Measurements from ENCODE around the gene CEACAM6.

The CEACAM6 gene

GRCh38 chr19:41799444-41800000, 44.2 kb downstream of the CEACAM6 start:
- no peak for DNase-seq (ENCODE audit: low read depth)

DNA sequence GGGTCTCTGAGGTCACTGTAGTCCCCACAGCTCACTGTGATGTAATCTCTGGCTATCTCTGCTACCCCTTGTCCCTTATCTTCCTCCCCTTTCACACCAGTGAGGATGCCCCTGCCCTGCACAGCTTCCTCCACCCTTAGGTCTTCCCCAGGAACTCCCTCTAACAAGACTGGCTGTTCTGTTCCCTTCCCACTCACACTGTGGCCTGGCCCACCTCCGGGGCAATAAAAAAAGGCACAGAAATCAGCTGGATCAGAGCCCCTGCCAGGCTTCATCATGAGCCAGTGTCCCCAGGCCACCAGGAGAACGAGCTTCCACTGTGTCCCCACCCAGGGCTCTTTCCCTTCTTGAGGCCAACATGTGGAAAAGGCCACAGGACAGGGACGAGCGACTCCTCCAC, 45.7 kb downstream of the CEACAM6 start:
- DNase-seq (ENCODE audit: low read depth): no peak

DNA sequence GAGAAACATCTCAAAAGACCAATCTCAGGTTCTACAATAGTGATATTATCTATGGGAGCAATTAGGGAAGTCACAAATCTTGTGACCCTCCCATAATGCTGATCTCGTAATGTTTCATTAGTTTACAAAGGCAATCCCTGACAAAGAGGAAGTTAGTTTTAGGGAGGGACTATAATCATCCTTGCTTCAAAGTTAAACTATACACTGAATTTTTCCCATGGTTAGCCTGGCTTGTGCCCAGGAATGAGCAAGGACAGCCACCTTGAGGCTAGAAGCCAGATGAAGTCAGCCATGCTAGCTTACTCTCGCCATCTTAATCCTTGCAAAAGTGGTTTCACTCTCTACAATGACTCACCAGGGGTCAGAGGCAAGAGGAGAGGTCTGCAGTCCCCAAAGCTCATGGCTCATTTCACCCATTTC, 46.5 kb downstream of the CEACAM6 start:
- no peak for DNase-seq (ENCODE audit: low read depth)

GRCh38 chr19:41802770-41803169, 47.4 kb downstream of the CEACAM6 start:
- no peak for DNase-seq (ENCODE audit: low read depth)

GRCh38 chr19:41804336-41804735, 49.0 kb downstream of the CEACAM6 start:
- no peak for DNase-seq (ENCODE audit: low read depth)

- DNase-seq (ENCODE audit: low read depth): no peak
Measured at GRCh38 chr19:41807176-41807575, 51.8 kb downstream of the CEACAM6 start.

GRCh38 chr19:41808663-41809566, 53.6 kb downstream of the CEACAM6 start:
- DNase-seq (ENCODE audit: low read depth): no peak

GRCh38 chr19:41810301-41810700, 55.0 kb downstream of the CEACAM6 start:
- no peak for DNase-seq (ENCODE audit: low read depth)

GRCh38 chr19:41811036-41811435, 55.7 kb downstream of the CEACAM6 start:
- no peak for DNase-seq (ENCODE audit: low read depth)

- no peak for DNase-seq (ENCODE audit: low read depth)
Measured at GRCh38 chr19:41811981-41812380, 56.7 kb downstream of the CEACAM6 start.

DNA sequence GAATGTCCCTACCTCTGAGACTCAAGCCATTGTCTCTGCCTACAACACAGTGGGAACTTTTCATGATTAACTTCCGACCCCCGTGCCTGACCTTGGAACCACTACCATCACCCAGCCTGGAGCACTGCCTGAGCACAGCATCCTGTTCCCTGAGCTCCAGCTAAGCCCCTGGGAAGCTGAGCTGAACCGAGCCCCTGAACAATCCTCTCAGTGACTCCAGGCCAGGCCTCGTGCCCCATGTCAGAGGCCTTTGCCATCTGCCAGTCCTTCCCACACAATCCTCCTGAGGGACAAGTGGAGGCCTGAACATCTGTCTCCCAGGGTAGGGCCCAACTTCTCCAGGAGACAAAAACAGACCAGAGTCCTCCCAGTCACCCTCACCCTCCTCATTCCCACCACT, 58.6 kb downstream of the CEACAM6 start:
- DNase-seq (ENCODE audit: low read depth): no peak

GRCh38 chr19:41815301-41815700, 60.0 kb downstream of the CEACAM6 start:
- no peak for DNase-seq (ENCODE audit: low read depth)

DNA sequence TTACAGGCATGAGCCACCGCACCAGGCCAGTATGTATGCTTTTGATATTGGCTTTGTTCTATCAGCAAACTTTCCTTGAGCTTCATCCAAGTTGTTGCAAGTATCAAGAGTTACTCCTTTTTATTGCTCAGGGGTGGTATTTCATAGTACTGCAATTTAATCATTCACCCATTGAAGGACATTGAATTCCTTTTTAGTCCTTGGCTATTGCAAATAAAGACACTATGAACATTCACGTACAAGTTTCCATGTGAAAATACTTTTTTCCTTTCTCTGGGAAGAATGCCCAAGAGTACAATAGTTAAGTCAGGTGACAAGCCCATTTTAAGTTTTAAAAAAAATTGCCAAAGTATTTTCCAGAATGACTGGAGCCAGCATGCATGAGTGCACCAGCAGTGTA, 61.4 kb downstream of the CEACAM6 start:
- DNase-seq (ENCODE audit: low read depth): no peak

DNA sequence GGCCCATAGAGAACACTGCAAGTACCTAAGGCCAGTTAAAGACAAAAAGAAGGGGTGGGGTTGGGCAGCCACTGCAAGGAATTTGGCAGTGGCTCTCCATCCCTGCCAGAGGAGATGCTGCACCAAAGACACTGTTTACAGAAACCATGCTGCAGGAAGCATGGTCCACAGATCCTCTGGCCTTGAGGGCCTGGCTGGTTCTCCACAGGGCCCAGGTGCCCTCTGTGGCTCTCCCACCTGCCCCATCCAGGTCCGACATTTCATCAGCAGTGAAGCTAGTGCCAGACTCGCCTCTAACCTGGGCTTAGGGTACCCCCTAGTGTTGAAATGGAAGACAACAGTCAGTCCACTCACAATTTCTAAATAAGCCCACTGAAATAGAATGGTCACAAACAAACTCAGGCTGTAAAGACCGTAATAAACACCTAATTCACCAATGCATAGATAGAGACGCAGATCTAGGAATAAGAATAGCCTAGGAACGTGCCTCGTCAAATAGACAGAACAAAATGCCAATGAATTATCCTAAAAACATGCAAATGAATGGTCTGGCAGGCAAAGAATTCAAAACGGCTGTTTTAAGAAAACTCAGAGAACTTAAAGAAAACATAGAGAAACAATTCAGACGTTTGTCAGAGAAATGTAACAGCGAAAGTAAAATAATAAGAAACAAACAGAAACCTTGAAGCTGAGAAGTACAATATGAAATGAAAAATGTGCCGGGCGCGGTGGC, 65.8 kb downstream of the CEACAM6 start:
- no peak for DNase-seq (ENCODE audit: low read depth)

Data from GM04503 (cell line).